GM12878 (cell line): ENCODE measurements around the gene TXNRD1. TPM values are rescaled to one million over a fixed set of nuclear protein-coding genes. Genes with fewer than 3 reads are reported as not detected.

Experiments
- ATAC-seq: fragments of 200-7000 bp; cut with Tn5 transposase; 3 replicates; pipeline ENCODE4 v1.9.1; 2020; ENCODE audit warnings: mild to moderate bottlenecking, moderate library complexity
- BruUV-seq: library from RNA; stranded (reverse); fragments of 400-500 nt; replicated peaks from 2 replicates; lab custom pipeline; 2021; lab: Mats Ljungman, UMichigan
- CTCF ChIA-PET: fragments of 300-600 bp; sonication (Branson Sonifier 250); formaldehyde crosslinking; extraction: SDS; loops from one replicate; lab custom pipeline; 2021; ENCODE audit warnings: inconsistent platforms; lab: Yijun Ruan, JAX
- POLR2A ChIA-PET: fragments of 350-600 bp; formaldehyde crosslinking; extraction: SDS; loops from one replicate; lab custom pipeline; 2021; ENCODE audit warnings: inconsistent platforms; lab: Charles Lee
- RAD21 ChIA-PET: fragments of 300-600 bp; sonication (Branson Sonifier 250); formaldehyde crosslinking; loops from one replicate; lab custom pipeline; 2023; ENCODE audit warnings: antibody characterized with exemption; ENCODE audit not compliant: unreplicated experiment; lab: Charles Lee
- SMC1A ChIA-PET: fragments of 300-600 bp; sonication (Branson Sonifier 250); formaldehyde crosslinking; loops from one replicate; lab custom pipeline; 2023; ENCODE audit not compliant: unreplicated experiment, uncharacterized antibody; lab: Charles Lee
- DNase-seq: peaks from one replicate; pipeline ENCODE4 v3.0.0-alpha.2; 2011; ENCODE audit warnings: low read depth, low spot score
- FAIRE-seq: peaks from 3 replicates; lab custom pipeline; 2011; peaks lifted over from hg19 to GRCh38; lab: Jason Lieb, UNC
- H2AFZ ChIP-seq: 2 replicates; pipeline ENCODE4 v1.6.0; 2011; ENCODE audit warnings: low read depth, low read length, control low read depth; ENCODE audit not compliant: control insufficient read depth
- H3K27ac ChIP-seq: 2 replicates; pipeline ENCODE4 v1.5.1; 2011; ENCODE audit warnings: control low read depth; ENCODE audit not compliant: control insufficient read depth, insufficient read depth
- H3K27me3 ChIP-seq, 2 experiments: replicated peaks in 1 of 2; 2 replicates each; pipeline versions ENCODE4 v1.6.0 to v1.6.1; 2011; ENCODE audit warnings: low read length in 1 of 2; ENCODE audit not compliant: control insufficient read depth in 2 of 2, insufficient read depth in 2 of 2
- H3K36me3 ChIP-seq, 2 experiments: 2 replicates each; pipeline ENCODE4 v1.5.1; 2011; ENCODE audit warnings: low read length in 1 of 2; ENCODE audit not compliant: control insufficient read depth in 2 of 2, insufficient read depth in 2 of 2
- H3K4me1 ChIP-seq: 2 replicates; pipeline ENCODE4 v1.6.1; 2011; ENCODE audit warnings: mild to moderate bottlenecking, low read length, moderate library complexity, mixed read lengths; ENCODE audit not compliant: control insufficient read depth, insufficient read depth
- H3K4me2 ChIP-seq: 2 replicates; pipeline ENCODE4 v1.6.0; 2011; ENCODE audit warnings: control low read depth; ENCODE audit not compliant: control insufficient read depth, insufficient read depth
- H3K4me3 ChIP-seq: fragments of 200-600 bp; sonication (generic); 2 replicates; pipeline ENCODE4 v1.5.1; 2016
- H3K79me2 ChIP-seq: 2 replicates; pipeline ENCODE4 v1.6.0; 2011; ENCODE audit warnings: low read length; ENCODE audit not compliant: control insufficient read depth, insufficient read depth
- H3K9ac ChIP-seq: 2 replicates; pipeline ENCODE4 v1.8.0; 2011; ENCODE audit warnings: low read length, control low read depth, mixed read lengths; ENCODE audit not compliant: control insufficient read depth, insufficient read depth
- H3K9me3 ChIP-seq: replicated peaks from 3 replicates; pipeline ENCODE4 v1.5.1; 2011; ENCODE audit warnings: mild to moderate bottlenecking, low read length; ENCODE audit not compliant: control insufficient read depth, insufficient read depth
- H4K20me1 ChIP-seq: 2 replicates; pipeline ENCODE4 v1.6.0; 2011; ENCODE audit not compliant: control insufficient read depth, insufficient read depth
- ATF3 ChIP-seq: IDR thresholded peaks from 2 replicates; pipeline ENCODE4 v1.6.1; 2011; ENCODE audit warnings: low read depth, mild to moderate bottlenecking, low read length, moderate library complexity, borderline replicate concordance; ENCODE audit errors: extremely low read depth
- CHD1 ChIP-seq: IDR thresholded peaks from 2 replicates; pipeline ENCODE4 v1.6.1; 2012; ENCODE audit warnings: low read depth, low read length, improper control_type of control experiment
- HCFC1 ChIP-seq: fragments of 150-350 bp; IDR thresholded peaks from 2 replicates; pipeline ENCODE4 v1.6.1; 2014; ENCODE audit warnings: low read length
- MTA3 ChIP-seq: IDR thresholded peaks from 2 replicates; pipeline ENCODE4 v1.6.1; 2012; ENCODE audit warnings: low read length, inconsistent platforms, borderline replicate concordance
- NFXL1 ChIP-seq: fragments of 450-650 bp; IDR thresholded peaks from 2 replicates; pipeline ENCODE4 v1.6.1; 2017; ENCODE audit warnings: antibody characterized with exemption, mild to moderate bottlenecking, borderline replicate concordance
- NFYB ChIP-seq: IDR thresholded peaks from 2 replicates; pipeline ENCODE4 v1.6.1; 2011; ENCODE audit warnings: low read depth, mild to moderate bottlenecking, low read length, improper control_type of control experiment, moderate library complexity; ENCODE audit not compliant: insufficient read depth
- POLR2A ChIP-seq: IDR thresholded peaks from 2 replicates; pipeline ENCODE4 v1.6.1; 2011; ENCODE audit warnings: low read depth, mild to moderate bottlenecking, low read length
- RB1 ChIP-seq: fragments of 450-650 bp; formaldehyde crosslinking; IDR thresholded peaks from 2 replicates; pipeline ENCODE4 v1.6.1; 2017; ENCODE audit warnings: mild to moderate bottlenecking, borderline replicate concordance
- RFX5 ChIP-seq: IDR thresholded peaks from 2 replicates; pipeline ENCODE4 v1.6.1; 2011; ENCODE audit warnings: low read depth, low read length, improper control_type of control experiment
- SMAD1 ChIP-seq: fragments of 450-650 bp; IDR thresholded peaks from 2 replicates; pipeline ENCODE4 v1.6.1; 2018; ENCODE audit warnings: mild to moderate bottlenecking, low read depth; ENCODE audit not compliant: partially characterized antibody
- SUZ12 ChIP-seq: fragments of 200-600 bp; sonication (generic); IDR thresholded peaks from one replicate; pipeline ENCODE4 v1.6.1; 2018; ENCODE audit warnings: antibody characterized with exemption, mild to moderate bottlenecking; ENCODE audit not compliant: unreplicated experiment
- ZBED1 ChIP-seq: IDR thresholded peaks from 2 replicates; pipeline ENCODE4 v1.6.1; 2016; ENCODE audit warnings: borderline replicate concordance
- ZNF217 ChIP-seq: fragments of 450-650 bp; IDR thresholded peaks from 2 replicates; pipeline ENCODE4 v1.6.1; 2017; ENCODE audit warnings: antibody characterized with exemption, mild to moderate bottlenecking
- whole genome bisulfite sequencing: methylation state at CpG from one replicate; pipeline ENCODE4 v1.1.6; 2016; ENCODE audit warnings: low lambda C conversion rate; ENCODE audit not compliant: insufficient replicate concordance, insufficient coverage; ENCODE audit errors: missing lambda C conversion rate; 5-methylcytosine and 5-hydroxymethylcytosine counted together
- in situ Hi-C: fragments of 300-500 bp; cut with MboI; formaldehyde crosslinking; loops from 9 replicates; pipeline ENCODE4 v1.14.3; 2018; ENCODE audit warnings: mixed read lengths
- intact Hi-C: fragments of 100-400 bp; cut with micrococcal nuclease; formaldehyde crosslinking; loops from one replicate; pipeline ENCODE4 v1.14.2; 2022; ENCODE audit not compliant: unreplicated experiment
- polyA plus RNA-seq, 11 experiments: library from polyadenylated mRNA; depleted of rRNA in 4 of 11; unstranded in 6 of 11; stranded (reverse) in 5 of 11; fragments of >200 nt; fragmentation: Nextera tagmentation in 4 of 11; fragmentation: Illumina TruSeq in 1 of 11; extraction: Ambion mirVana in 4 of 11; extraction: Trizol in 1 of 11; gene quantifications; 1 replicate in 1 of 11; 2 replicates in 10 of 11; pipeline versions ENCODE4 v1.2.1 to v1.2.3, GENCODE V29; 2011 to 2016; ENCODE audit warnings: inconsistent platforms in 2 of 11, missing spikeins in 2 of 11, low read depth in 1 of 11
- total RNA-seq, 4 experiments: library from RNA; depleted of rRNA in 3 of 4; stranded (reverse); fragments of >200 nt in 3 of 4; fragmentation: Illumina TruSeq in 1 of 4; extraction: Trizol in 1 of 4; gene quantifications; 2 replicates each; pipeline versions ENCODE4 v1.2.1 to v1.2.3, GENCODE V29; 2013 to 2021
- TF ChIP-seq, protein P1 (sequence below): fragments of 450-650 bp; IDR thresholded peaks from 2 replicates; pipeline ENCODE4 v1.6.1; 2017; ENCODE audit warnings: low read depth, mild to moderate bottlenecking, moderate library complexity

Gene TXNRD1
- total and polyA plus RNA-seq, 10 of the 15 experiments (the other 5 are each of a cell fraction or from before 2014, with no cell fraction given), result 52.6 to 84.6 (median 67.8) TPM

GRCh38 chr12:104220931-104221330 lies 5.4 kb downstream of the TXNRD1 start (continued):
- TF ChIP-seq RFX5, result no peak

- no TSS peak for BruUV-seq
- FAIRE-seq, result no peak
- Histone ChIP-seq H4K20me1 (no peaks in the 10 kb centered on the region), H3K9me3 (no peaks in the 10 kb centered on the region; the same call in 2 of the 3 replicates), H3K4me3 (no peak overlapping the region), H3K9ac (no peak overlapping the region), H2AFZ (no peak overlapping the region), H3K27me3 (no peaks in the 10 kb centered on the region), H3K4me1 (0 out of 2 replicates have a peak, but pooled peaks cover 4% of the 10 kb centered on the region), H3K36me3 (no peaks in the 10 kb centered on the region), H3K4me2 (no peak overlapping the region), H3K79me2 (no peaks in the 10 kb centered on the region), H3K27ac (no peak overlapping the region)
- in situ Hi-C loops, result no loop called here
- ChIA-PET SMC1A (interaction anchor here (1.5 to 1.7 kb wide), 2 partner anchors 13 to 66 kb away, joined by 3 to 5 read pairs; no protein-coding TSS in a partner anchor), RAD21 (no interaction called here), CTCF (interaction anchor here (1.3 to 1.6 kb wide), 2 partner anchors 23 to 535 kb away, joined by 3 to 5 read pairs; no protein-coding TSS in a partner anchor), POLR2A (interaction anchor here (0.6 kb wide), 1 partner anchor 46 kb away, joined by 3 read pairs; no protein-coding TSS in a partner anchor)
- no peak for ATAC-seq
- TF ChIP-seq ZBED1 (no peak), HCFC1 (no peak), SMAD1 (no peak), ZNF217 (no peak)
- intact Hi-C loops, result no loop called here
- 0% methylated on average over 1 of the region's 1 CpG for WGBS
- DNase-seq, result no peak
Measured at GRCh38 chr12:104222976-104223375, 7.4 kb downstream of the TXNRD1 start.

DNA sequence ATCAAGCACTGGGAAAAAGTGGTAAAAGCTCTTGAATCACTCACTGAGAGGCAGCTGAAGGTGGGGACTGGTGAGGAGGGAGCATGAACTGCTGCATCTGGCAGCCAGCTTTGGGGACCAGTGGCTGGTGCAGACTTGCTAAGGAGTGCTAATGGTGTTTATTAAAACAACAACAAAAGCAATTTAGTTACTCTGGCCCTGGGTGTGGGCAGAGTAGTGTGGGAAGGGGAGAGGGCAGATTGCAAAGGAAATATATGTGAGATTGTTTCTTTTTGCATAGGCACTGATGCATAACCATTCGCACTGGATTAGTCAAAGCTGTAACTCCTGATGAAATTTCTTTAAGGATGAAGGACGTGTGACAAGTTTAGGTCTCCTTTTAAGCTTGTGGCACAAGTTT lies 8.1 kb downstream of the TXNRD1 start:
- Histone ChIP-seq H3K27ac (no peak overlapping the region), H3K4me2 (no peak overlapping the region), H3K4me1 (0 out of 2 replicates have a peak, but pooled peaks cover 4% of the 10 kb centered on the region), H3K27me3 (no peaks in the 10 kb centered on the region), H3K79me2 (no peaks in the 10 kb centered on the region), H3K9me3 (no peaks in the 10 kb centered on the region; the same call in 2 of the 3 replicates), H2AFZ (no peak overlapping the region), H4K20me1 (no peaks in the 10 kb centered on the region), H3K9ac (no peak overlapping the region), H3K4me3 (no peak overlapping the region), H3K36me3 (no peaks in the 10 kb centered on the region)
- DNase-seq (no peak), ATAC-seq (peak; percentile 24; the same call in 2 of the 3 replicates), FAIRE-seq (no peak)
- ChIA-PET CTCF (interaction anchor here (0.9 to 1.6 kb wide), 3 partner anchors 8 to 536 kb away, joined by 3 to 5 read pairs (median 3); partner anchors contain the start of gene TXNRD1), RAD21 (no interaction called here), POLR2A (interaction anchor here (0.6 kb wide), 2 partner anchors 45 to 1273 kb away, joined by 3 to 4 read pairs; no protein-coding TSS in a partner anchor), SMC1A (interaction anchor here (1.5 to 1.7 kb wide), 2 partner anchors 12 to 65 kb away, joined by 3 to 5 read pairs; no protein-coding TSS in a partner anchor)
- intact Hi-C loops, result no loop called here
- no TSS peak for BruUV-seq
- WGBS, result 6% methylated on average over 2 of the region's 2 CpGs
- in situ Hi-C loops, result no loop called here
- TF ChIP-seq NFXL1 (no peak), ATF3 (no peak), CHD1 (no peak), SUZ12 (no peak), SMAD1 (no peak), MTA3 (no peak), NFYB (no peak), POLR2A (no peak), RB1 (no peak), ZBED1 (no peak)
- TF ChIP-seq, protein P1, sequence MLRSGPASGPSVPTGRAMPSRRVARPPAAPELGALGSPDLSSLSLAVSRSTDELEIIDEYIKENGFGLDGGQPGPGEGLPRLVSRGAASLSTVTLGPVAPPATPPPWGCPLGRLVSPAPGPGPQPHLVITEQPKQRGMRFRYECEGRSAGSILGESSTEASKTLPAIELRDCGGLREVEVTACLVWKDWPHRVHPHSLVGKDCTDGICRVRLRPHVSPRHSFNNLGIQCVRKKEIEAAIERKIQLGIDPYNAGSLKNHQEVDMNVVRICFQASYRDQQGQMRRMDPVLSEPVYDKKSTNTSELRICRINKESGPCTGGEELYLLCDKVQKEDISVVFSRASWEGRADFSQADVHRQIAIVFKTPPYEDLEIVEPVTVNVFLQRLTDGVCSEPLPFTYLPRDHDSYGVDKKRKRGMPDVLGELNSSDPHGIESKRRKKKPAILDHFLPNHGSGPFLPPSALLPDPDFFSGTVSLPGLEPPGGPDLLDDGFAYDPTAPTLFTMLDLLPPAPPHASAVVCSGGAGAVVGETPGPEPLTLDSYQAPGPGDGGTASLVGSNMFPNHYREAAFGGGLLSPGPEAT, result no peak
